PC-3 (cell line): Measurements from ENCODE around the gene FBXO44. TPM values are rescaled to one million over a fixed set of nuclear protein-coding genes. Genes with fewer than 3 reads are reported as not detected.

Source experiments
- ATAC-seq: fragments of 200-7000 bp; cut with Tn5 transposase; 2 replicates; pipeline ENCODE4 v1.9.1; 2020; ENCODE audit warnings: mild to moderate bottlenecking, moderate library complexity
- BruUV-seq: library from RNA; stranded (reverse); fragments of 400-500 nt; replicated peaks from 2 replicates; lab custom pipeline; 2021; lab: Mats Ljungman, UMichigan
- CTCF ChIA-PET: fragments of 300-600 bp; sonication (Branson Sonifier 250); formaldehyde crosslinking; loops from one replicate; lab custom pipeline; 2022; ENCODE audit warnings: antibody characterized with exemption; lab: Charles Lee
- POLR2A ChIA-PET: fragments of 300-600 bp; sonication (Branson Sonifier 250); formaldehyde crosslinking; loops from one replicate; lab custom pipeline; 2022; ENCODE audit warnings: antibody characterized with exemption; ENCODE audit not compliant: unreplicated experiment; lab: Charles Lee
- DNase-seq: peaks from one replicate; pipeline ENCODE4 v3.0.0-alpha.2; 2015
- H2AFZ ChIP-seq: fragments of 300-600 bp; sonication (generic); 2 replicates; pipeline ENCODE4 v1.6.0; 2016; ENCODE audit warnings: antibody characterized with exemption, low read length
- H3F3A ChIP-seq: fragments of 300-600 bp; sonication (generic); one replicate; pipeline ENCODE4 v1.6.0; 2017; ENCODE audit warnings: antibody characterized with exemption, low read length, control low read depth, mild to moderate bottlenecking; ENCODE audit not compliant: unreplicated experiment
- H3K27ac ChIP-seq: fragments of 300-600 bp; sonication (generic); 2 replicates; pipeline ENCODE4 v1.5.1; 2016; ENCODE audit warnings: mild to moderate bottlenecking, low read length
- H3K27me3 ChIP-seq: fragments of 300-600 bp; sonication (generic); 2 replicates; pipeline ENCODE4 v1.6.1; 2016; ENCODE audit warnings: low read length, mixed read lengths
- H3K36me3 ChIP-seq: fragments of 300-600 bp; sonication (generic); 2 replicates; pipeline ENCODE4 v1.6.1; 2016; ENCODE audit warnings: low read depth, mixed run types, low read length, mixed read lengths
- H3K4me1 ChIP-seq: fragments of 300-600 bp; sonication (generic); 2 replicates; pipeline ENCODE4 v1.5.1; 2016; ENCODE audit warnings: low read length; ENCODE audit not compliant: insufficient read depth
- H3K4me2 ChIP-seq: fragments of 300-600 bp; sonication (generic); 2 replicates; pipeline ENCODE4 v1.6.0; 2016; ENCODE audit warnings: low read length
- H3K4me3 ChIP-seq: fragments of 300-600 bp; sonication (generic); 2 replicates; pipeline ENCODE4 v1.5.1; 2016; ENCODE audit warnings: mild to moderate bottlenecking, low read length, mixed read lengths
- H3K79me2 ChIP-seq: fragments of 300-600 bp; sonication (generic); 2 replicates; pipeline ENCODE4 v1.6.1; 2017; ENCODE audit warnings: low read length, mixed read lengths
- H3K9ac ChIP-seq: fragments of 300-600 bp; sonication (generic); 2 replicates; pipeline ENCODE4 v1.6.0; 2016; ENCODE audit warnings: mild to moderate bottlenecking, low read length
- H3K9me2 ChIP-seq: fragments of 300-600 bp; sonication (generic); replicated peaks from 2 replicates; pipeline ENCODE4 v1.6.1; 2016; ENCODE audit warnings: mixed run types, low read length, mixed read lengths
- H3K9me3 ChIP-seq: fragments of 300-600 bp; sonication (generic); 2 replicates; pipeline ENCODE4 v1.6.1; 2016; ENCODE audit warnings: low read length, mixed read lengths
- H4K20me1 ChIP-seq: fragments of 300-600 bp; sonication (generic); 2 replicates; pipeline ENCODE4 v1.6.1; 2016; ENCODE audit warnings: low read length, mixed read lengths
- CTCF ChIP-seq: fragments of 300-600 bp; sonication (generic); conservative IDR thresholded peaks from 2 replicates; pipeline ENCODE4 v1.5.1; 2017; ENCODE audit warnings: antibody characterized with exemption, low read depth, mild to moderate bottlenecking, low read length
- EZH2 ChIP-seq: fragments of 300-600 bp; sonication (generic); IDR thresholded peaks from one replicate; pipeline ENCODE4 v1.6.1; 2017; ENCODE audit warnings: antibody characterized with exemption, mild to moderate bottlenecking, low read length; ENCODE audit not compliant: unreplicated experiment
- EZH2phosphoT487 ChIP-seq: fragments of 300-600 bp; sonication (generic); IDR thresholded peaks from 2 replicates; pipeline ENCODE4 v1.6.1; 2018; ENCODE audit warnings: mild to moderate bottlenecking, antibody characterized with exemption, low read length, borderline replicate concordance
- intact Hi-C: fragments of 100-400 bp; cut with micrococcal nuclease; formaldehyde crosslinking; loops from 2 replicates; pipeline ENCODE4 v1.9.0; 2023
- total RNA-seq: library from RNA; depleted of rRNA; stranded (reverse); fragments of >200 nt; gene quantifications from 2 replicates; pipeline ENCODE4 v1.2.3, GENCODE V29; 2014

Gene FBXO44
- total RNA-seq, 1 experiment from 2014 or later, result 23.5 TPM

- TF ChIP-seq EZH2 (no peak), CTCF (no peak), EZH2phosphoT487 (no peak)
- H4K20me1 ChIP-seq, result no peaks in the 10 kb centered on the region
- ATAC-seq, result no peak
- H3K27ac ChIP-seq, result no peak overlapping the region
- H3K9me3 ChIP-seq, result no peaks in the 10 kb centered on the region
- H3K4me1 ChIP-seq, result no peaks in the 10 kb centered on the region
- no peak for DNase-seq
- ChIA-PET POLR2A (no interaction called here), CTCF (no interaction called here)
- no peaks in the 10 kb centered on the region for H3K79me2 ChIP-seq
- no peaks in the 10 kb centered on the region for H3K9me2 ChIP-seq
- no peak overlapping the region for H2AFZ ChIP-seq
- no peak overlapping the region for H3K9ac ChIP-seq
- no peak overlapping the region for H3K4me3 ChIP-seq
- H3K4me2 ChIP-seq, result no peak overlapping the region
- no peaks in the 10 kb centered on the region for H3F3A ChIP-seq
- intact Hi-C loops, result no loop called here
- H3K27me3 ChIP-seq, result peaks cover 43% of the 10 kb centered on the region
- no TSS peak for BruUV-seq
- H3K36me3 ChIP-seq, result no peaks in the 10 kb centered on the region
Measured at GRCh38 chr1:11628767-11629166, 25.9 kb upstream of the FBXO44 start.

GRCh38 chr1:11629184-11630016 lies 25.3 kb upstream of the FBXO44 start:
- ATAC-seq (no peak), DNase-seq (no peak)
- H3K9me2 ChIP-seq, result no peaks in the 10 kb centered on the region
- no peaks in the 10 kb centered on the region for H3K79me2 ChIP-seq
- H4K20me1 ChIP-seq, result no peaks in the 10 kb centered on the region
- BruUV-seq, result no TSS peak
- peaks cover 43% of the 10 kb centered on the region for H3K27me3 ChIP-seq
- TF ChIP-seq EZH2phosphoT487, result no peak
- no peak for TF ChIP-seq EZH2
- TF ChIP-seq CTCF, result no peak
- no peaks in the 10 kb centered on the region for H3K9me3 ChIP-seq
- H3K4me2 ChIP-seq, result no peak overlapping the region
- intact Hi-C loops, result no loop called here
- H3K36me3 ChIP-seq, result no peaks in the 10 kb centered on the region
- ChIA-PET CTCF (no interaction called here), POLR2A (no interaction called here)
- H3F3A ChIP-seq, result no peaks in the 10 kb centered on the region
- H2AFZ ChIP-seq, result no peak overlapping the region
- no peak overlapping the region for H3K4me3 ChIP-seq
- H3K9ac ChIP-seq, result no peak overlapping the region
- H3K4me1 ChIP-seq, result no peaks in the 10 kb centered on the region
- no peak overlapping the region for H3K27ac ChIP-seq
